BJ (cell line): ENCODE measurements around the gene BMP4. TPM values are rescaled to one million over a fixed set of nuclear protein-coding genes. Genes with fewer than 3 reads are reported as not detected.

Source experiments
- polyA plus RNA-seq: library from polyadenylated mRNA; depleted of rRNA; stranded (reverse); fragments of >200 nt; gene quantifications from 2 replicates; pipeline ENCODE4 v1.2.3, GENCODE V29; 2011
- small RNA-seq: library from RNA; depleted of rRNA; stranded (forward); fragments of <200 nt; gene quantifications from one replicate; pipeline ENCODE3, GENCODE V24; 2012; ENCODE audit warnings: low replicate concordance, low read depth; ENCODE audit not compliant: insufficient read length

The BMP4 gene
- polyA plus RNA-seq, 1 experiment = 10.1 TPM

Small RNA genes within 50 kb of the gene (small RNA-seq; reads per million reads assigned to genes)
- gene MIR5580 = not detected
